IMR-90 (cell line): ENCODE results near the gene SLAMF9. TPM values are rescaled to one million over a fixed set of nuclear protein-coding genes. Genes with fewer than 3 reads are reported as not detected.

Source experiments
- ATAC-seq: fragments of 200-7000 bp; cut with Tn5 transposase; 2 replicates; pipeline ENCODE4 v1.9.1; 2020; ENCODE audit warnings: low read depth, mild to moderate bottlenecking, moderate library complexity
- BruUV-seq: library from RNA; stranded (reverse); fragments of 400-500 nt; replicated peaks from 2 replicates; lab custom pipeline; 2021; lab: Mats Ljungman, UMichigan
- CTCF ChIA-PET: fragments of 300-600 bp; formaldehyde crosslinking; extraction: SDS; loops from one replicate; lab custom pipeline; 2021; ENCODE audit warnings: antibody characterized with exemption; lab: Yijun Ruan, JAX
- POLR2A ChIA-PET: fragments of 300-600 bp; sonication (Branson Sonifier 250); formaldehyde crosslinking; loops from one replicate; lab custom pipeline; 2022; ENCODE audit warnings: antibody characterized with exemption; ENCODE audit not compliant: unreplicated experiment; lab: Charles Lee
- DNase-seq: peaks from one replicate; pipeline ENCODE4 v3.0.0; 2013
- H2AFZ ChIP-seq: replicated peaks from 2 replicates; pipeline ENCODE3; 2013; ENCODE audit warnings: low read length, mild to moderate bottlenecking; ENCODE audit not compliant: poor library complexity
- H2AK5ac ChIP-seq: 2 replicates; pipeline ENCODE4 v1.6.1; 2013; ENCODE audit warnings: low read depth, low read length, inconsistent platforms
- H2AK9ac ChIP-seq: replicated peaks from 2 replicates; pipeline ENCODE3; 2013; ENCODE audit warnings: mild to moderate bottlenecking, low read depth, low read length, moderate library complexity; ENCODE audit not compliant: poor library complexity
- H2BK120ac ChIP-seq: 2 replicates; pipeline ENCODE4 v1.6.1; 2013; ENCODE audit warnings: low read depth, low read length, inconsistent platforms
- H2BK15ac ChIP-seq: 3 replicates; pipeline ENCODE4 v1.6.1; 2013; ENCODE audit warnings: low read depth, low read length, inconsistent platforms
- H2BK20ac ChIP-seq: 2 replicates; pipeline ENCODE4 v1.6.1; 2013; ENCODE audit warnings: low read depth, mild to moderate bottlenecking, inconsistent platforms, low read length, moderate library complexity
- H2BK5ac ChIP-seq: 2 replicates; pipeline ENCODE4 v1.6.1; 2013; ENCODE audit warnings: mild to moderate bottlenecking, low read depth, low read length, inconsistent platforms; ENCODE audit not compliant: poor library complexity, severe bottlenecking
- H3K14ac ChIP-seq: replicated peaks from 2 replicates; pipeline ENCODE4 v1.6.1; 2013; ENCODE audit warnings: low read depth, low read length, inconsistent platforms
- H3K18ac ChIP-seq: 2 replicates; pipeline ENCODE4 v1.6.1; 2013; ENCODE audit warnings: low read depth, low read length, control low read depth
- H3K23ac ChIP-seq: 2 replicates; pipeline ENCODE4 v1.6.1; 2013; ENCODE audit warnings: low read depth, low read length, inconsistent platforms
- H3K27ac ChIP-seq: 2 replicates; pipeline ENCODE4 v1.5.1; 2013; ENCODE audit warnings: mild to moderate bottlenecking, control low read depth, low read length; ENCODE audit not compliant: insufficient read depth
- H3K27me3 ChIP-seq: 2 replicates; pipeline ENCODE4 v1.6.1; 2013; ENCODE audit warnings: low read length; ENCODE audit not compliant: control insufficient read depth, insufficient read depth
- H3K36me3 ChIP-seq: 2 replicates; pipeline ENCODE4 v1.6.1; 2013; ENCODE audit warnings: low read length, mixed read lengths; ENCODE audit not compliant: control insufficient read depth, insufficient read depth
- H3K4ac ChIP-seq: 2 replicates; pipeline ENCODE4 v1.6.1; 2013; ENCODE audit warnings: low read depth, low read length, inconsistent platforms
- H3K4me1 ChIP-seq: 2 replicates; pipeline ENCODE4 v1.6.1; 2013; ENCODE audit warnings: low read length, mixed read lengths; ENCODE audit not compliant: control insufficient read depth, insufficient read depth
- H3K4me2 ChIP-seq: 2 replicates; pipeline ENCODE4 v1.6.1; 2013; ENCODE audit warnings: low read depth, mild to moderate bottlenecking, control low read depth, low read length, moderate library complexity
- H3K4me3 ChIP-seq: 2 replicates; pipeline ENCODE4 v1.5.1; 2013; ENCODE audit warnings: low read depth, mild to moderate bottlenecking, control low read depth, low read length, moderate library complexity; ENCODE audit not compliant: insufficient read depth
- H3K56ac ChIP-seq: 2 replicates; pipeline ENCODE4 v1.6.1; 2013; ENCODE audit warnings: low read length, inconsistent platforms; ENCODE audit not compliant: insufficient read depth; ENCODE audit errors: extremely low read depth
- H3K79me1 ChIP-seq, 2 experiments: 2 replicates each; pipeline ENCODE4 v1.6.1; 2013; ENCODE audit warnings: low read length in 2 of 2, inconsistent platforms in 1 of 2, low read depth in 1 of 2
- H3K9ac ChIP-seq: 2 replicates; pipeline ENCODE4 v1.6.1; 2013; ENCODE audit warnings: low read depth, low read length, control low read depth
- H3K9me1 ChIP-seq: 2 replicates; pipeline ENCODE4 v1.6.1; 2013; ENCODE audit warnings: low read length, inconsistent platforms; ENCODE audit not compliant: insufficient read depth
- H3K9me3 ChIP-seq: 2 replicates; pipeline ENCODE4 v1.6.1; 2013; ENCODE audit warnings: low read length; ENCODE audit not compliant: control insufficient read depth, insufficient read depth
- H4K20me1 ChIP-seq: 2 replicates; pipeline ENCODE4 v1.6.1; 2013; ENCODE audit warnings: low read length, inconsistent platforms; ENCODE audit not compliant: insufficient read depth
- H4K5ac ChIP-seq: 2 replicates; pipeline ENCODE4 v1.6.1; 2013; ENCODE audit warnings: mild to moderate bottlenecking, low read depth, low read length, control low read depth
- H4K8ac ChIP-seq, 2 experiments: 2 replicates each; pipeline ENCODE4 v1.6.1; 2013; ENCODE audit warnings: low read depth in 2 of 2, low read length in 2 of 2, control low read depth in 1 of 2, inconsistent platforms in 1 of 2
- H4K91ac ChIP-seq: 2 replicates; pipeline ENCODE4 v1.6.1; 2013; ENCODE audit warnings: low read depth, low read length, inconsistent platforms; ENCODE audit not compliant: insufficient read depth
- BHLHE40 ChIP-seq: fragments of 150-350 bp; IDR thresholded peaks from 2 replicates; pipeline ENCODE4 v1.6.1; 2016; ENCODE audit warnings: mild to moderate bottlenecking, low read depth, low read length
- CEBPB ChIP-seq: IDR thresholded peaks from 2 replicates; pipeline ENCODE4 v1.6.1; 2012; ENCODE audit warnings: low read depth, low read length, improper control_type of control experiment
- CHD1 ChIP-seq: IDR thresholded peaks from 2 replicates; pipeline ENCODE4 v1.6.1; 2012; ENCODE audit warnings: low read depth, low read length, improper control_type of control experiment
- CTCF ChIP-seq: conservative IDR thresholded peaks from 2 replicates; pipeline ENCODE4 v1.5.1; 2012; ENCODE audit warnings: mild to moderate bottlenecking, low read depth, low read length, improper control_type of control experiment
- ELK1 ChIP-seq: fragments of 150-350 bp; IDR thresholded peaks from 2 replicates; pipeline ENCODE4 v1.6.1; 2016; ENCODE audit warnings: low read depth, mild to moderate bottlenecking, low read length, moderate library complexity, borderline replicate concordance
- FOS ChIP-seq: fragments of 150-350 bp; IDR thresholded peaks from 2 replicates; pipeline ENCODE4 v1.6.1; 2016; ENCODE audit warnings: low read depth, low read length
- MAFK ChIP-seq: IDR thresholded peaks from 2 replicates; pipeline ENCODE4 v1.6.1; 2012; ENCODE audit warnings: low read depth, low read length, improper control_type of control experiment
- MAZ ChIP-seq: IDR thresholded peaks from 2 replicates; pipeline ENCODE4 v1.6.1; 2012; ENCODE audit warnings: low read depth, mild to moderate bottlenecking, low read length, improper control_type of control experiment, moderate library complexity, borderline replicate concordance
- MXI1 ChIP-seq: IDR thresholded peaks from 2 replicates; pipeline ENCODE4 v1.6.1; 2012; ENCODE audit warnings: low read depth, mild to moderate bottlenecking, low read length, moderate library complexity, borderline replicate concordance
- NFE2L2 ChIP-seq: fragments of 150-350 bp; IDR thresholded peaks from 2 replicates; pipeline ENCODE4 v1.6.1; 2016; ENCODE audit warnings: low read depth, mild to moderate bottlenecking, low read length
- POLR2A ChIP-seq: IDR thresholded peaks from 2 replicates; pipeline ENCODE4 v1.6.1; 2012; ENCODE audit warnings: mild to moderate bottlenecking, low read depth, low read length
- RAD21 ChIP-seq: IDR thresholded peaks from 2 replicates; pipeline ENCODE4 v1.6.1; 2012; ENCODE audit warnings: low read length, improper control_type of control experiment
- RCOR1 ChIP-seq: IDR thresholded peaks from 2 replicates; pipeline ENCODE4 v1.6.1; 2012; ENCODE audit warnings: mild to moderate bottlenecking, low read length, improper control_type of control experiment; ENCODE audit not compliant: insufficient replicate concordance
- RFX5 ChIP-seq: IDR thresholded peaks from 2 replicates; pipeline ENCODE4 v1.8.0; 2012; ENCODE audit warnings: low read depth, mild to moderate bottlenecking, low read length, moderate library complexity
- SMC3 ChIP-seq: fragments of 150-350 bp; IDR thresholded peaks from 2 replicates; pipeline ENCODE4 v1.6.1; 2016; ENCODE audit warnings: low read depth, mild to moderate bottlenecking, antibody characterized with exemption, low read length, moderate library complexity
- USF2 ChIP-seq: fragments of 150-350 bp; IDR thresholded peaks from 2 replicates; pipeline ENCODE4 v1.6.1; 2017; ENCODE audit warnings: mild to moderate bottlenecking, antibody characterized with exemption, low read length, low read depth
- WGBS, 2 experiments: methylation state at CpG; one replicate each; pipeline versions ENCODE4 v1.1.5 to v1.1.7; 2013; ENCODE audit warnings: missing lambda C conversion rate in 2 of 2; ENCODE audit not compliant: insufficient read length in 1 of 2; ENCODE audit errors: extremely low coverage in 2 of 2; 5-methylcytosine and 5-hydroxymethylcytosine counted together
- dilution Hi-C: fragments of 300-500 bp; cut with HindIII; formaldehyde crosslinking; loops from one replicate; pipeline ENCODE4 v1.14.3; 2018; ENCODE audit warnings: low sequenced_read_pairs; ENCODE audit not compliant: unreplicated experiment
- in situ Hi-C: fragments of 300-500 bp; cut with MboI; formaldehyde crosslinking; loops from 3 replicates; pipeline ENCODE4 v1.14.3; 2019; ENCODE audit warnings: low sequenced_read_pairs, inconsistent platforms, mixed read lengths
- intact Hi-C: fragments of 100-400 bp; cut with micrococcal nuclease; formaldehyde crosslinking; loops from 2 replicates; pipeline ENCODE4 v1.10.0; 2022
- polyA plus RNA-seq, 3 experiments: library from polyadenylated mRNA; depleted of rRNA; stranded (reverse); fragments of >200 nt; gene quantifications; 2 replicates each; pipeline ENCODE4 v1.2.3, GENCODE V29; 2012; ENCODE audit warnings: low replicate concordance in 1 of 3
- total RNA-seq: library from RNA; depleted of rRNA; stranded (reverse); fragments of >200 nt; gene quantifications from 2 replicates; pipeline ENCODE4 v1.2.3, GENCODE V29; 2012

Gene SLAMF9
- total and polyA plus RNA-seq, 2 of the 4 experiments (the other 2 are of a cell fraction) = 0.18 to 0.67 TPM

- Histone ChIP-seq H2BK120ac (no peak overlapping the region), H2AFZ (no peak overlapping the region), H3K14ac (no peak overlapping the region), H3K23ac (no peak overlapping the region), H3K56ac (no peak overlapping the region), H2AK5ac (no peak overlapping the region), H3K9ac (no peak overlapping the region), H2BK15ac (no peak overlapping the region), H3K4me1 (no peaks in the 10 kb centered on the region), H2BK5ac (no peak overlapping the region), H3K36me3 (no peaks in the 10 kb centered on the region), H2BK20ac (no peak overlapping the region), H3K4me3 (no peak overlapping the region), H3K9me3 (no peaks in the 10 kb centered on the region), H4K91ac (no peak overlapping the region), H3K9me1 (no peaks in the 10 kb centered on the region), H4K8ac (no peak overlapping the region), H3K27me3 (peaks cover 69% of the 10 kb centered on the region), H4K20me1 (no peaks in the 10 kb centered on the region), H3K27ac (no peak overlapping the region), H4K5ac (no peak overlapping the region), H3K4ac (no peak overlapping the region), H3K18ac (no peak overlapping the region), H3K79me1 (no peaks in the 10 kb centered on the region), H3K4me2 (no peak overlapping the region), H2AK9ac (no peak overlapping the region)
- POLR2A ChIA-PET = no interaction called here
- dilution Hi-C loops = no loop called here
- intact Hi-C loops = loop anchor here (2.0 to 10.0 kb wide), 2 partner anchors 63 to 431 kb away; no protein-coding TSS in a partner anchor
- DNase-seq (no peak), ATAC-seq (no peak)
- in situ Hi-C loops = no loop called here
- no peak for TF ChIP-seq BHLHE40
- no peak for TF ChIP-seq NFE2L2
- TF ChIP-seq CEBPB = no peak
- TF ChIP-seq MAZ = no peak
- TF ChIP-seq FOS = no peak
- TF ChIP-seq ELK1 = no peak
- no peak for TF ChIP-seq MAFK
- TF ChIP-seq CTCF = no peak
- TF ChIP-seq RFX5 = no peak
- no peak for TF ChIP-seq RCOR1
- no peak for TF ChIP-seq USF2
- no peak for TF ChIP-seq POLR2A
- no peak for TF ChIP-seq MXI1
- no peak for TF ChIP-seq CHD1
- TF ChIP-seq RAD21 = no peak
- TF ChIP-seq SMC3 = no peak
- CTCF ChIA-PET = no interaction called here
- 89% methylated on average over 2 of the region's 9 CpGs; no CpG with 5 or more reads in 1 of the 2 experiments for WGBS, 2 experiments
- no TSS peak for BruUV-seq
These were observed 10.0 kb downstream of the SLAMF9 start for GRCh38 chr1:159943908-159944622.
